Lower leg skin (tissue), 4 donors: Measurements from ENCODE around the gene STAT1. TPM values are rescaled to one million over a fixed set of nuclear protein-coding genes. Genes with fewer than 3 reads are reported as not detected.

ENCODE experiments used
- DNase-seq, 2 donors: peaks; one replicate each; pipeline ENCODE4 v3.0.0-alpha.2; 2019; ENCODE audit warnings: low spot score in 2 of 2
- H3K4me3 ChIP-seq: fragments of 200-600 bp; sonication (generic); 2 replicates; pipeline ENCODE4 v1.5.1; 2017; ENCODE audit warnings: mild to moderate bottlenecking, low read depth; ENCODE audit not compliant: poor library complexity, severe bottlenecking
- CTCF ChIP-seq, 3 donors: fragments of 450-650 bp; IDR thresholded peaks; one replicate each; pipeline ENCODE4 v1.5.1; 2016; ENCODE audit warnings: antibody characterized with exemption in 3 of 3, mild to moderate bottlenecking in 3 of 3, moderate library complexity in 2 of 3
- POLR2A ChIP-seq, 2 donors: fragments of 450-650 bp; IDR thresholded peaks; one replicate each; pipeline ENCODE4 v1.6.1; 2016 to 2017; ENCODE audit warnings: antibody characterized with exemption in 2 of 2, mild to moderate bottlenecking in 1 of 2, moderate library complexity in 1 of 2
- WGBS, 2 donors: methylation state at CpG; one replicate each; pipeline ENCODE4 v1.1.5; 2018; 5-methylcytosine and 5-hydroxymethylcytosine counted together
- intact Hi-C: fragments of 100-400 bp; cut with DNase I; formaldehyde crosslinking; loops from one replicate; pipeline ENCODE4 v1.15.0; 2023; ENCODE audit warnings: low total_unique reads
- total RNA-seq, 4 donors: library from RNA; depleted of rRNA; stranded (reverse); fragments of >200 nt; gene quantifications; one replicate each; pipeline ENCODE4 v1.1.0, GENCODE V29; 2016

Gene STAT1
- total RNA-seq, 4 donors from 2014 or later = 37.5 to 55.6 (median 45.5) TPM

GRCh38 chr2:191030521-191031154 lies 16.7 kb upstream of the STAT1 start:
- H3K4me3 ChIP-seq = no peak overlapping the region
- 35 to 42% methylated on average over 8 of the region's 8 CpGs for WGBS, 2 donors
- intact Hi-C loops = no loop called here
- no peak for DNase-seq
- TF ChIP-seq CTCF (IDR thresholded peaks at IDR 0.05) (no peak), POLR2A (IDR thresholded peaks at IDR 0.05) (no peak)

- no peak overlapping the region for H3K4me3 ChIP-seq
- DNase-seq = no peak
- TF ChIP-seq POLR2A (IDR thresholded peaks at IDR 0.05) (no peak), CTCF (IDR thresholded peaks at IDR 0.05) (no peak)
- intact Hi-C loops = loop anchor here (10.0 kb wide), 1 partner anchor 645 kb away; the partner anchor contains the start of gene NABP1
- WGBS, 2 donors = 89% methylated on average over 10 of the region's 10 CpGs
Measured at GRCh38 chr2:191029280-191029950, 15.4 kb upstream of the STAT1 start.

- WGBS, 2 donors = 21 to 40% methylated on average over 2 of the region's 2 CpGs
- intact Hi-C loops = loop anchor here (10.0 kb wide), 1 partner anchor 648 kb away; the partner anchor contains the start of gene NABP1
- TF ChIP-seq POLR2A (IDR thresholded peaks at IDR 0.05) (no peak), CTCF (IDR thresholded peaks at IDR 0.05) (no peak)
- no peak for DNase-seq
- no peak overlapping the region for H3K4me3 ChIP-seq
Measured at GRCh38 chr2:191026377-191026776, 12.4 kb upstream of the STAT1 start.

- intact Hi-C loops = loop anchor here (10.0 kb wide), 1 partner anchor 650 kb away; the partner anchor contains the start of gene NABP1
- no peak for DNase-seq
- H3K4me3 ChIP-seq = no peak overlapping the region
- TF ChIP-seq CTCF (IDR thresholded peaks at IDR 0.05) (no peak), POLR2A (IDR thresholded peaks at IDR 0.05) (no peak)
- 46 to 65% methylated on average over 1 of the region's 1 CpG for WGBS, 2 donors
Measured at GRCh38 chr2:191025135-191025534, 11.2 kb upstream of the STAT1 start.

GRCh38 chr2:191023235-191023679 lies 9.3 kb upstream of the STAT1 start:
- intact Hi-C loops = loop anchor here (10.0 kb wide), 1 partner anchor 652 kb away; the partner anchor contains the start of gene NABP1
- TF ChIP-seq CTCF (IDR thresholded peaks at IDR 0.05) = no peak
- no peak for TF ChIP-seq POLR2A (IDR thresholded peaks at IDR 0.05)
- 83% methylated on average over 7 of the region's 7 CpGs for WGBS, 2 donors
- H3K4me3 ChIP-seq = no peak overlapping the region
- DNase-seq = no peak
